ENCODE results near the gene FYCO1. TPM values are rescaled to one million over a fixed set of nuclear protein-coding genes. Genes with fewer than 3 reads are reported as not detected.

The FYCO1 gene
- total and polyA plus RNA-seq, 10 donors = 5.2 to 40.1 (median 30.5) TPM

DNA sequence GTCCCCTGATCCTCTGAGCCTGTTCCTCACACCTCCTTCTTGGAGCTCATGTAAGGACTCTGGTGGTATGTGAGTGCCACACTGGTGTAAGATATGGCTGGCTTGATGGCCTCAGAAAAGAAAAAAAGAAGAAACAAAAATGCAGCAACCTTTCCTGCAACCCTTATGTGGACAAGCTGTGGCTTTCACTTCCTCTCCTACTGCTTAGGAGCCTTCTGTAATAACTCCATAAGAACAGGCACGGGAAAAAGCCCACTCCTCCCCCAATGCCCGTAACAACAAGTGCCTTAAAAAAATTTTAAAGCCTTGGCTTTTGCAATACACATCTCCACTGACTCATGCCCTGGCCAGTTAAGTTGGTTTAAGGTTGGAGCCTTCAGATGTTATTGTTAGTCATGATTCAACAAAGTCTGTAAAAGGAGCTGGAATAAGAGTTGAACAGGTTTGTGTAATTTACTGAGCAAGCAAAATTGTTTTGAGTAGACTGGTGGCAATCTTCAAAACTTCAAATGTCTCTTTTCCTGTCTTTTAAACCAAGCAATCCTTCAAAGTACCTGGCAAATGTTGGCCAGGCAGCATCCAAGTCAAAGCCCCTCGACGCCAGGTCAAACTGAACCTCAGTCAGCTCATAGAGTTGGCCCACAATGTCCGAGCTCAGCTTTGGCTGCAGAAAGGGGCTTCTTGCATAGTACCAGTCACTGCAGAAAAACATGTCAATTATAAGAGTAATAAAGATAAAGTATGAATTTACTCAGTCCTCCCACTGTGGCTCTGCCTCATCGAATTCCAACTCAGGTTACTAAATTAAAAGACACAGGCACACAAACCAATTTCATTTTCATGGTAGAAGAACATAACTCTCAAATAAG is 22.9 kb downstream of the FYCO1 start:
- Histone ChIP-seq H3K4me3 (no peak overlapping the region), H3K9me3 (no peaks in the 10 kb centered on the region), H3K36me3 (peaks cover 0 to 100% (median 36%) of the 10 kb centered on the region in 6 donors), H3K27ac (peak overlapping the region in 7 of 8 donors; percentile 22 to 88 (median 62)), H3K27me3 (replicated peaks in 1 of 7) (no peaks in the 10 kb centered on the region), H3K4me1 (peaks cover 0 to 91% (median 31%) of the 10 kb centered on the region in 6 donors)
- intact Hi-C loops (cut with DNase I; ENCODE audit: low total_unique reads) = no loop called here
- 66 to 71% (median 68%) methylated on average over 6 of the region's 6 CpGs for WGBS, 5 donors
- TF ChIP-seq POLR2A (IDR thresholded peaks at IDR 0.05) (no peak), POLR2AphosphoS5 (IDR thresholded peaks at IDR 0.05) (peak in 1 of 3 donors; percentile 15)
- no peak for DNase-seq

DNA sequence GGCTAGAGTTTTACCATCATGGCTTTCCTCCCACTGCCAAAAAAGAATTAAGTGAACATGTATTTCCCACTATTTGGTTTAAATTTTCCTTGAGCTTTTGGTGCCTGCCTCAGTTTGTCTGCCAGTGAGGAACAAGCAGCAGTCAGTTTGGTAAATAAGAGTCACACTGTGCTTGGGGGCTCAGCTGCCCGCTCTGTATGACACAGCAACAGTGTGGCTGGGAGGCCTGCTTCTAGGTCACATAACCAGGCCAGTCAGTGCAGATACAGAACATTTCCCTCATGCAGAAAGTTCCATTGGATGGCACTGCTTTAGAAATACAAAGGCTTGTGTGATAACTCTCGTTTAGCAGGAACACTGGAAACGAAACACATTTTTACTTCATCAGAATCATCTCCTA is 25.7 kb downstream of the FYCO1 start:
- TF ChIP-seq, protein P1, sequence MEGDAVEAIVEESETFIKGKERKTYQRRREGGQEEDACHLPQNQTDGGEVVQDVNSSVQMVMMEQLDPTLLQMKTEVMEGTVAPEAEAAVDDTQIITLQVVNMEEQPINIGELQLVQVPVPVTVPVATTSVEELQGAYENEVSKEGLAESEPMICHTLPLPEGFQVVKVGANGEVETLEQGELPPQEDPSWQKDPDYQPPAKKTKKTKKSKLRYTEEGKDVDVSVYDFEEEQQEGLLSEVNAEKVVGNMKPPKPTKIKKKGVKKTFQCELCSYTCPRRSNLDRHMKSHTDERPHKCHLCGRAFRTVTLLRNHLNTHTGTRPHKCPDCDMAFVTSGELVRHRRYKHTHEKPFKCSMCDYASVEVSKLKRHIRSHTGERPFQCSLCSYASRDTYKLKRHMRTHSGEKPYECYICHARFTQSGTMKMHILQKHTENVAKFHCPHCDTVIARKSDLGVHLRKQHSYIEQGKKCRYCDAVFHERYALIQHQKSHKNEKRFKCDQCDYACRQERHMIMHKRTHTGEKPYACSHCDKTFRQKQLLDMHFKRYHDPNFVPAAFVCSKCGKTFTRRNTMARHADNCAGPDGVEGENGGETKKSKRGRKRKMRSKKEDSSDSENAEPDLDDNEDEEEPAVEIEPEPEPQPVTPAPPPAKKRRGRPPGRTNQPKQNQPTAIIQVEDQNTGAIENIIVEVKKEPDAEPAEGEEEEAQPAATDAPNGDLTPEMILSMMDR (IDR thresholded peaks at IDR 0.05 in 8 of 11, conservative IDR thresholded peaks at IDR 0.05 in 3 of 11) = no peak
- TF ChIP-seq POLR2AphosphoS5 (IDR thresholded peaks at IDR 0.05) (no peak), POLR2A (IDR thresholded peaks at IDR 0.05) (no peak)
- Histone ChIP-seq H3K27me3 (replicated peaks in 1 of 7) (no peaks in the 10 kb centered on the region), H3K4me1 (peaks cover 0 to 91% (median 32%) of the 10 kb centered on the region in 6 donors), H3K4me3 (no peak overlapping the region), H3K27ac (peak overlapping the region in 3 of 8 donors; percentile 28 to 62 (median 28)), H3K36me3 (peaks cover 3 to 100% (median 58%) of the 10 kb centered on the region in 6 donors), H3K9me3 (no peaks in the 10 kb centered on the region)
- intact Hi-C loops (cut with DNase I; ENCODE audit: low total_unique reads) = no loop called here
- no peak for DNase-seq
- WGBS, 5 donors = 92 to 96% (median 94%) methylated on average over 3 of the region's 3 CpGs

DNA sequence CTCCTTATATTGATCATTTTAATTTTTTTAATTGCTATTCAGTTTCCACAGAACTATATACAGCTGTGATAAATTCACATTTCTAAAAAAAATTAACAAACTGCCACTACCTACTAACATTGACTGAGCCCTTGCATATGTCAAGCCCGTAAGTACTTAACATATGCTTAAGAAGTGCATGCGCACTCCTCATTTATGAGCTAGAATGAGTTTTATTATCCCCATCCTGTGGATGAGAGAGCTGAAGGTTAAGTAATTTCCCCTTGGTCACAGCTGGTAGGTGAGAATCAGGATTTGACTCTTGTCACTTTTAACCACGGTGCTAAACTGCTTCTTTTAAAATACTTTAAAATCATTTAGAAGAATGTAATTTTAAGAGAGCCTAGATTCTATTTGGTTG is 26.5 kb downstream of the FYCO1 start:
- intact Hi-C loops (cut with DNase I; ENCODE audit: low total_unique reads) = no loop called here
- Histone ChIP-seq H3K27ac (peak overlapping the region in 3 of 8 donors; percentile 28 to 62 (median 28)), H3K36me3 (peaks cover 3 to 100% (median 60%) of the 10 kb centered on the region in 6 donors), H3K4me3 (no peak overlapping the region), H3K4me1 (peaks cover 0 to 91% (median 39%) of the 10 kb centered on the region in 6 donors), H3K9me3 (no peaks in the 10 kb centered on the region), H3K27me3 (replicated peaks in 1 of 7) (no peaks in the 10 kb centered on the region)
- 79 to 84% (median 83%) methylated on average over 3 of the region's 3 CpGs for WGBS, 5 donors
- no peak for DNase-seq
- TF ChIP-seq, protein P1 (IDR thresholded peaks at IDR 0.05 in 8 of 11, conservative IDR thresholded peaks at IDR 0.05 in 3 of 11) = no peak
- TF ChIP-seq POLR2A (IDR thresholded peaks at IDR 0.05) (no peak), POLR2AphosphoS5 (IDR thresholded peaks at IDR 0.05) (no peak)

DNA sequence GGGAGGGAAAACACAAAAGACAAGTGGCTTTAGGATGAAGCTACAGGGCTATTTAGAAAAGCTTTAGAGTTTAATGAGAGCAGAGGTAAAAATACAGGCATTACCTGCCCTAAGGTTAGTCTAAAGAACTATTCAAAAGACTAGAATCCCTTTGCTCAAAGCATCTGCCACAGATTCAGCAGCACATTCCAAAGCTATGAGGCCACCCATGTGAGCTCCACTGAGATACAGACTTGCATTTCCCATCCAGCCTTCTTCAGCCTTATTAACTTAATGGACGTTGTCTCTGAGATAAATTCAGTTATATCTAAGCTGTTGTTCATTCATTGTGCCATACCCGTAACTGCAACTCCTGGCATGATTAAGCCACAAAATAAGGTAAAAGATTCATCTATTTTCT is 26.9 kb downstream of the FYCO1 start:
- TF ChIP-seq, protein P1 (IDR thresholded peaks at IDR 0.05 in 8 of 11, conservative IDR thresholded peaks at IDR 0.05 in 3 of 11) = no peak
- TF ChIP-seq POLR2A (IDR thresholded peaks at IDR 0.05) = no peak
- TF ChIP-seq POLR2AphosphoS5 (IDR thresholded peaks at IDR 0.05) = no peak
- peak overlapping the region in 3 of 8 donors; percentile 66 to 84 (median 70) for H3K27ac ChIP-seq
- DNase-seq = no peak
- H3K27me3 ChIP-seq (replicated peaks in 1 of 7) = no peaks in the 10 kb centered on the region
- no peak overlapping the region for H3K4me3 ChIP-seq
- H3K9me3 ChIP-seq = no peaks in the 10 kb centered on the region
- intact Hi-C loops (cut with DNase I; ENCODE audit: low total_unique reads) = no loop called here
- peaks cover 0 to 91% (median 42%) of the 10 kb centered on the region in 6 donors for H3K4me1 ChIP-seq
- H3K36me3 ChIP-seq = peaks cover 3 to 100% (median 65%) of the 10 kb centered on the region in 6 donors
- 70 to 98% (median 92%) methylated on average over 2 of the region's 2 CpGs for WGBS, 5 donors
